ENCODE results near the gene FBXO33. TPM values are rescaled to one million over a fixed set of nuclear protein-coding genes. Genes with fewer than 3 reads are reported as not detected.

Gene FBXO33
- polyA plus RNA-seq, 2 of the 4 experiments (the other 2 are of a cell fraction), result 8.2 to 10.6 TPM

DNA sequence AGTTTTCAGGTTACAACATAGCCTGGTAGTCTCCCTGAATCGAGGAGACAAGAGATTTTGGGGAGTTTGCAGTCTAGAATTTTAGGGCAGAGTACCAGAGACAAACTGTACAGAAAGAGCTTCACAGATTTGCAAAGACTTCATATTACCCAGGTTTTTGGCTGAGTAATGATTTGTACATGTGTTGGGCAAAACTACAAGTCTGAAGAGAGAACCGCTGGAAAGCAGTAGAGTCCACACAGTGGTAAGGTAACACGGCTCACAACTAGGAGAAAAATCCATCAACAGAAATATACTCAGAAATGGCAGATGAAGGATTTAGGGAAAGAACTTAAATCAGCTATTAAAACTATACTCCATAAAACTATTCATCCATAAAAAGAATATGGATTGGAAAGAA lies 25.7 kb downstream of the FBXO33 start:
- ATAC-seq (no peak), DNase-seq (ENCODE audit: low read depth in 1 of 2, low spot score in 1 of 2) (no peak), FAIRE-seq (no peak)
- Histone ChIP-seq H3K9me3 (no peaks in the 10 kb centered on the region), H3K27ac (no peak overlapping the region), H3K4me2 (no peak overlapping the region), H3K4me3 (no peak overlapping the region), H3K4me1 (no peaks in the 10 kb centered on the region)
- WGBS (ENCODE audit: missing lambda C conversion rate), result 84% methylated on average over 3 of the region's 3 CpGs
- ChIA-PET POLR2A (no interaction called here), CTCF (no interaction called here)
- TF ChIP-seq SMC3 (IDR thresholded peaks at IDR 0.05) (no peak), JUN (IDR thresholded peaks at IDR 0.05) (no peak), GATA3 (IDR thresholded peaks at IDR 0.05; ENCODE audit: borderline replicate concordance) (no peak)
- TF ChIP-seq, protein P1, sequence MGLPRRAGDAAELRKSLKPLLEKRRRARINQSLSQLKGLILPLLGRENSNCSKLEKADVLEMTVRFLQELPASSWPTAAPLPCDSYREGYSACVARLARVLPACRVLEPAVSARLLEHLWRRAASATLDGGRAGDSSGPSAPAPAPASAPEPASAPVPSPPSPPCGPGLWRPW (IDR thresholded peaks at IDR 0.05), result no peak

DNA sequence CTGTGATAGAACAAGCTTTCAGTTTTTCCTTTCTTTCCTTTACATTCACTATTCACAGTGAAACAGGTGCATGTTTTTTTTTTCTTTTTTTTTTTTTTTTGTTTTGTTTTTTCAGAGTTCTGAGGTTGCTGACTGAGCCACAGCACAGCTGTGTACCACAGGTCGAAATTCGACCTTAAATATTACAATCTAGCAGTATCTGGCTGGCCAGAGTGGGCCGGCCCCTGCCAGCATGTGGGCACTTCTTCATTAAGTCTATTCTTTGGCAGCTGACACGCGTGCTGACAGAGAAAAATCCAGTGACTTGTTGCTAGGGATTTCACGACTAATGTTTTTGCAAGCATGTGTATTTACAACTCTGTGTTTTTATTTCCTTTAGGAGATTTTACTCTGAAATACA lies 33.9 kb downstream of the FBXO33 start:
- ATAC-seq (no peak), DNase-seq (ENCODE audit: low read depth in 1 of 2, low spot score in 1 of 2) (no peak), FAIRE-seq (no peak)
- H3K4me2 ChIP-seq, result no peak overlapping the region
- peaks cover 5% of the 10 kb centered on the region; the same call in 1 of the 3 replicates for H3K4me1 ChIP-seq
- 73% methylated on average over 6 of the region's 6 CpGs for WGBS (ENCODE audit: missing lambda C conversion rate)
- no peaks in the 10 kb centered on the region for H3K9me3 ChIP-seq
- TF ChIP-seq POLR2AphosphoS2 (conservative IDR thresholded peaks at IDR 0.05; ENCODE audit: low read length), result no peak
- TF ChIP-seq HOXB5 (CRISPR knock-in tag; IDR thresholded peaks at IDR 0.05), result no peak
- no peak for TF ChIP-seq JUNB (IDR thresholded peaks at IDR 0.05)
- no peak for TF ChIP-seq NPAS2 (CRISPR knock-in tag; IDR thresholded peaks at IDR 0.05; ENCODE audit: borderline replicate concordance)
- TF ChIP-seq, protein P2, sequence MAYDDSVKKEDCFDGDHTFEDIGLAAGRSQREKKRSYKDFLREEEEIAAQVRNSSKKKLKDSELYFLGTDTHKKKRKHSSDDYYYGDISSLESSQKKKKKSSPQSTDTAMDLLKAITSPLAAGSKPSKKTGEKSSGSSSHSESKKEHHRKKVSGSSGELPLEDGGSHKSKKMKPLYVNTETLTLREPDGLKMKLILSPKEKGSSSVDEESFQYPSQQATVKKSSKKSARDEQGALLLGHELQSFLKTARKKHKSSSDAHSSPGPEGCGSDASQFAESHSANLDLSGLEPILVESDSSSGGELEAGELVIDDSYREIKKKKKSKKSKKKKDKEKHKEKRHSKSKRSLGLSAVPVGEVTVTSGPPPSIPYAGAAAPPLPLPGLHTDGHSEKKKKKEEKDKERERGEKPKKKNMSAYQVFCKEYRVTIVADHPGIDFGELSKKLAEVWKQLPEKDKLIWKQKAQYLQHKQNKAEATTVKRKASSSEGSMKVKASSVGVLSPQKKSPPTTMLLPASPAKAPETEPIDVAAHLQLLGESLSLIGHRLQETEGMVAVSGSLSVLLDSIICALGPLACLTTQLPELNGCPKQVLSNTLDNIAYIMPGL (CRISPR knock-in tag; IDR thresholded peaks at IDR 0.05; ENCODE audit: borderline replicate concordance), result no peak
- TF ChIP-seq, protein P3, sequence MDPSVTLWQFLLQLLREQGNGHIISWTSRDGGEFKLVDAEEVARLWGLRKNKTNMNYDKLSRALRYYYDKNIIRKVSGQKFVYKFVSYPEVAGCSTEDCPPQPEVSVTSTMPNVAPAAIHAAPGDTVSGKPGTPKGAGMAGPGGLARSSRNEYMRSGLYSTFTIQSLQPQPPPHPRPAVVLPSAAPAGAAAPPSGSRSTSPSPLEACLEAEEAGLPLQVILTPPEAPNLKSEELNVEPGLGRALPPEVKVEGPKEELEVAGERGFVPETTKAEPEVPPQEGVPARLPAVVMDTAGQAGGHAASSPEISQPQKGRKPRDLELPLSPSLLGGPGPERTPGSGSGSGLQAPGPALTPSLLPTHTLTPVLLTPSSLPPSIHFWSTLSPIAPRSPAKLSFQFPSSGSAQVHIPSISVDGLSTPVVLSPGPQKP (IDR thresholded peaks at IDR 0.05; ENCODE audit: low read depth, low read length), result no peak
- no peak for TF ChIP-seq MAZ (IDR thresholded peaks at IDR 0.05; ENCODE audit: borderline replicate concordance, low read depth, low read length)
- TF ChIP-seq CEBPB (IDR thresholded peaks at IDR 0.05), result no peak
- no peak for TF ChIP-seq HDAC2 (IDR thresholded peaks at IDR 0.05)
- no peak for TF ChIP-seq ESRRA (IDR thresholded peaks at IDR 0.05; ENCODE audit: borderline replicate concordance, low read length)
- no peak for TF ChIP-seq SREBF2 (IDR thresholded peaks at IDR 0.05)
- ChIA-PET CTCF (interaction anchor here (0.6 to 0.9 kb wide), 2 partner anchors 15 to 16 kb away, joined by 3 read pairs; no protein-coding TSS in a partner anchor), POLR2A (no interaction called here)
- H3K27ac ChIP-seq, result no peak overlapping the region
- no peak overlapping the region for H3K4me3 ChIP-seq

DNA sequence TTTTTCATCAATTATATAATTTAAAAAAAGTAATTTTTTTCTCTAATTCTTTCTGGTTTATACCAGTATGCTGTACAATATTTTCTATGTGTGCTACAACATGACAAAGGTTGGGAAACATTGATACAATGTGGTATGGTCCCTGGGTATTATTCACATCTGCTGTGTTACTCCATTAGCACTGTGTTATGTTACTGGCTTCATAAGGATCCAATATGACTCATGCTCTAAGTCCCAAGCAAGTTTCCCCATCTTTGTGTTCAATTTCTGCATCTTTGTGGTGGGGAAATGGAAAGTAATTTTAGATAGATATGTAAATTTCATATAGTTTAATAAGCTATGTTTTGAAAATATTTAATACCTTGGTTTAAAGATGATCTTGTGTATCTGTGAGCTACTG lies 35.8 kb downstream of the FBXO33 start:
- Histone ChIP-seq H3K9me3 (no peaks in the 10 kb centered on the region), H3K4me3 (no peak overlapping the region), H3K4me1 (peaks cover 5% of the 10 kb centered on the region; the same call in 1 of the 3 replicates), H3K27ac (no peak overlapping the region), H3K4me2 (no peak overlapping the region)
- ChIA-PET CTCF (interaction anchor here (1.0 kb wide), 1 partner anchor 30 kb away, joined by 4 read pairs; no protein-coding TSS in a partner anchor), POLR2A (no interaction called here)
- DNase-seq (ENCODE audit: low read depth in 1 of 2, low spot score in 1 of 2) (no peak), ATAC-seq (no peak), FAIRE-seq (no peak)
- no peak for TF ChIP-seq TFCP2L1 (CRISPR knock-in tag; IDR thresholded peaks at IDR 0.05)
- no peak for TF ChIP-seq RAD21 (conservative IDR thresholded peaks at IDR 0.05 in 1 of 2, IDR thresholded peaks at IDR 0.05 in 1 of 2)
- no peak for TF ChIP-seq RNF2 (IDR thresholded peaks at IDR 0.05; ENCODE audit: borderline replicate concordance, low read depth)
- TF ChIP-seq RCOR1 (IDR thresholded peaks at IDR 0.05; ENCODE audit: low read depth, low read length), result no peak
- TF ChIP-seq FOSB (CRISPR knock-in tag; IDR thresholded peaks at IDR 0.05), result no peak
- TF ChIP-seq ZFP36 (IDR thresholded peaks at IDR 0.05; ENCODE audit: borderline replicate concordance, partially characterized antibody), result no peak
- no peak for TF ChIP-seq ZNF302 (CRISPR knock-in tag; IDR thresholded peaks at IDR 0.05)
- no peak for TF ChIP-seq HDAC2 (IDR thresholded peaks at IDR 0.05)
- TF ChIP-seq ZC3H11A (IDR thresholded peaks at IDR 0.05), result no peak
- TF ChIP-seq MAZ (IDR thresholded peaks at IDR 0.05; ENCODE audit: borderline replicate concordance, low read depth, low read length), result no peak
- no peak for TF ChIP-seq BHLHE40 (IDR thresholded peaks at IDR 0.05; ENCODE audit: low read depth, low read length)

Data from A549 (cell line).